SK-N-SH (cell line): ENCODE results near the gene ATP1B1.

ENCODE experiments used
- CTCF ChIP-seq: fragments of 200-600 bp; sonication (generic); IDR thresholded peaks from 2 replicates; pipeline ENCODE4 v1.6.1; 2017; ENCODE audit warnings: antibody characterized with exemption, mild to moderate bottlenecking, moderate library complexity
- EP300 ChIP-seq, 2 experiments: IDR thresholded peaks; 2 replicates each; pipeline versions ENCODE4 v1.4.0 to v1.6.1; 2012; ENCODE audit warnings: borderline replicate concordance in 1 of 2, low read depth in 1 of 2, low read length in 1 of 2
- FOXM1 ChIP-seq: IDR thresholded peaks from 2 replicates; pipeline ENCODE4 v1.4.0; 2012; ENCODE audit warnings: low read depth, mild to moderate bottlenecking
- IRF3 ChIP-seq: fragments of 150-350 bp; IDR thresholded peaks from 2 replicates; pipeline ENCODE4 v1.6.1; 2016; ENCODE audit warnings: mild to moderate bottlenecking, low read depth, low read length
- MXI1 ChIP-seq: IDR thresholded peaks from 2 replicates; pipeline ENCODE4 v1.6.1; 2012; ENCODE audit warnings: mild to moderate bottlenecking, low read depth, low read length, improper control_type of control experiment
- NFIC ChIP-seq: IDR thresholded peaks from 2 replicates; pipeline ENCODE4 v1.4.0; 2012; ENCODE audit warnings: borderline replicate concordance
- POLR2AphosphoS5 ChIP-seq: IDR thresholded peaks from 2 replicates; pipeline ENCODE4 v1.6.1; 2012; ENCODE audit warnings: low read depth, low read length
- RAD21 ChIP-seq: IDR thresholded peaks from 2 replicates; pipeline ENCODE4 v1.6.1; 2012; ENCODE audit warnings: mild to moderate bottlenecking, low read length
- RCOR1 ChIP-seq: fragments of 150-350 bp; IDR thresholded peaks from 2 replicates; pipeline ENCODE4 v1.6.1; 2017; ENCODE audit warnings: antibody characterized with exemption, low read length
- RFX5 ChIP-seq: IDR thresholded peaks from 2 replicates; pipeline ENCODE4 v1.6.1; 2012; ENCODE audit warnings: mild to moderate bottlenecking, improper control_type of control experiment, low read length
- SIN3A ChIP-seq: IDR thresholded peaks from 2 replicates; pipeline ENCODE4 v1.6.1; 2012; ENCODE audit warnings: low read depth, mild to moderate bottlenecking, low read length, moderate library complexity, borderline replicate concordance
- TAF1 ChIP-seq: IDR thresholded peaks from 2 replicates; pipeline ENCODE4 v1.6.1; 2012; ENCODE audit warnings: low read depth, mild to moderate bottlenecking, low read length, moderate library complexity, borderline replicate concordance
- USF2 ChIP-seq: fragments of 150-350 bp; IDR thresholded peaks from 2 replicates; pipeline ENCODE4 v1.6.1; 2017; ENCODE audit warnings: antibody characterized with exemption, low read length, low read depth, borderline replicate concordance

GRCh38 chr1:169102567-169102966 lies 3.9 kb upstream of the ATP1B1 start:
- TF ChIP-seq USF2, result no peak
- no peak for TF ChIP-seq RAD21
- no peak for TF ChIP-seq CTCF
- TF ChIP-seq RFX5, result no peak
- TF ChIP-seq RCOR1, result no peak
- 0 out of 2 replicates have a peak, but pooled peaks have one; percentile 19 for TF ChIP-seq MXI1
- peak; percentile 34; the same call in 1 of the 2 replicates for TF ChIP-seq POLR2AphosphoS5
- TF ChIP-seq SIN3A, result peak; percentile 64; the same call in 1 of the 2 replicates
- TF ChIP-seq FOXM1, result no peak
- TF ChIP-seq IRF3, result no peak
- TF ChIP-seq EP300 (IDR thresholded peaks at IDR 0.05; ENCODE audit: borderline replicate concordance in 1 of 2, low read depth in 1 of 2, low read length in 1 of 2), result no peak
- TF ChIP-seq TAF1, result no peak
- TF ChIP-seq NFIC, result peak; percentile 76; the same call in 1 of the 2 replicates
